Measurements from ENCODE around the gene CHST14. TPM values are rescaled to one million over a fixed set of nuclear protein-coding genes. Genes with fewer than 3 reads are reported as not detected.

Gene CHST14
- total RNA-seq, 1 donor from 2014 or later, result 45.7 TPM

DNA sequence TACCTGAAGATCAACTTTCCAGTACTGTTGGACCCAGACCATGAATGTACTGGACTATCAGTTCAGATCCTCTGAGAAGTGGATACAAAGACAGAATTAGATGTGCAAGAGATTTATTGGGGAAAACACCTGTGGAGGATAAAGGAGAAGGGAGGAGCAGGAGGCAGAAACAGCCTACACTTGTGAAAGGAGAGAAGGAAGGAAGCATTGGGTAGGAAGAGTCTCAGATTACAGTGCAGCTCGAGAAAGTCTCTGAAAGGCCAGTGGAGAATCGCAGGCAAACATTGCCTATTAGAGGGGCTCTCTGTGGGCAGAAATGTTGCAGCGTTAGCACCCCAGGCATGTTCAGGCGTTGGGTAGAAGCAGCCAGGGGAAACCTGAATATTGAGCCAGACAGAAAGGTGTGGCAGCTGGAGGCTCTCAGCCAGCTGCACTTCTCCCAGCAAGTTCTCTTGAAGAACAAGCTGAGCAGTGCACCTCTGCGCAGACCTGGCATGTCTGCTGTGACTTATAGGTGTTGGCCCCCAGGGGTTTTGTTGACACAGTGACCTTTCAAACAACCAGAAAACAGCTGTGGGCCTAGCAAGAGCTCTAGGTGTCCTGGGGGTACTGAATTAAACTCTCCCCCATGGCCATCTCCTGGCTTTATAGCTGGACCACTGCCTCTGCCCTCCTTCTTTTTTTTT lies 7.0 kb downstream of the CHST14 start:
- no peak overlapping the region for H3K4me3 Mint-ChIP-seq (ENCODE audit: unreplicated experiment)
- H3K9me3 Mint-ChIP-seq (ENCODE audit: low read depth), result no peaks in the 10 kb centered on the region
- DNase-seq (ENCODE audit: low spot score), result no peak
- H3K4me1 Mint-ChIP-seq (ENCODE audit: low read depth), result no peaks in the 10 kb centered on the region
- H3K27me3 Mint-ChIP-seq (ENCODE audit: low read depth), result peaks cover 2% of the 10 kb centered on the region
- no peak overlapping the region for H3K27ac Mint-ChIP-seq (ENCODE audit: unreplicated experiment)
- H3K36me3 Mint-ChIP-seq (ENCODE audit: low read depth), result no peaks in the 10 kb centered on the region
- no peak for TF ChIP-seq CTCF (IDR thresholded peaks at IDR 0.05)

GRCh38 chr15:40479024-40479423 lies 8.2 kb downstream of the CHST14 start:
- Mint-ChIP-seq H3K4me1 (ENCODE audit: low read depth) (no peaks in the 10 kb centered on the region), H3K4me3 (ENCODE audit: unreplicated experiment) (no peak overlapping the region), H3K36me3 (ENCODE audit: low read depth) (no peaks in the 10 kb centered on the region), H3K27ac (ENCODE audit: unreplicated experiment) (no peak overlapping the region), H3K27me3 (ENCODE audit: low read depth) (peaks cover 2% of the 10 kb centered on the region), H3K9me3 (ENCODE audit: low read depth) (no peaks in the 10 kb centered on the region)
- TF ChIP-seq CTCF (IDR thresholded peaks at IDR 0.05), result no peak
- DNase-seq (ENCODE audit: low spot score), result no peak

DNA sequence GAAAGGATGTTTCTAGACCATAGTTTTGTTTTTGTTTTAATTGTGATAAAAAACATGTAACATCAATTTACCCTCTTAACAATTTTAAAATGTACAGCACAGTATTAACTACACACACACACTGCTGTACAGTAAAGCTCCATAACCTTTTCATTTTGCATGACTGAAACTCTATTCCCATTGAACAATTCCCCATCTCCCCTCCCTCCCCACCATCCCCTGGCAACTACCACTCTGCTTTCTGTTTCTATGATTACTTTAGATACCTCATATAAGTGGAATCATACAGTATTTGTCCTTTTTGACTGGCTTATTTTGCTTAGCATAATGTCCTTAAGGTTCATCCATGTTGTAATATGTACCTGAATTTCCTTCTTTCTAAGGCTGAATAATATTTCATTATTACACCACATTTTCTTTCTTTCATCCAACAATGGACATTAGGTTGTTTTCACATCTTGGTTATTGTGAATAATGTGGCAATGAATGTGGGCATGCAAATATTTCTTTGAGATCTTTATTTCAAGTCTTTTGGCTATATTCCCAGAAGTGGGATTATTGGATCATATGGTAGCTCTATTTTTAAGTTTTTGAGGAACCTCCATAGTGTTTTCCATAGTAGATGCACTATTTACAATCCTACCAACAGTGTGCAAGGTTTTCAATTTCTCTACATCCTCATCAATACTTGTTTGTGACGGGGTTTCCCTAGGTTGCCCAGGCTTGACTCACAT lies 10.7 kb downstream of the CHST14 start:
- Mint-ChIP-seq H3K9me3 (ENCODE audit: low read depth) (no peaks in the 10 kb centered on the region), H3K27ac (ENCODE audit: unreplicated experiment) (no peak overlapping the region)
- DNase-seq (ENCODE audit: low spot score), result no peak

GRCh38 chr15:40483919-40484318 lies 13.1 kb downstream of the CHST14 start:
- Mint-ChIP-seq H3K27me3 (ENCODE audit: low read depth) (peaks cover 4% of the 10 kb centered on the region), H3K4me1 (ENCODE audit: low read depth) (no peaks in the 10 kb centered on the region), H3K4me3 (ENCODE audit: unreplicated experiment) (no peak overlapping the region), H3K27ac (ENCODE audit: unreplicated experiment) (no peak overlapping the region), H3K36me3 (ENCODE audit: low read depth) (no peaks in the 10 kb centered on the region), H3K9me3 (ENCODE audit: low read depth) (no peaks in the 10 kb centered on the region)
- DNase-seq (ENCODE audit: low spot score), result no peak
- no peak for TF ChIP-seq CTCF (IDR thresholded peaks at IDR 0.05)

More for the DNA sequence above, 10.7 kb downstream of the CHST14 start:
- Mint-ChIP-seq H3K36me3 (ENCODE audit: low read depth) (no peaks in the 10 kb centered on the region), H3K4me1 (ENCODE audit: low read depth) (no peaks in the 10 kb centered on the region), H3K4me3 (ENCODE audit: unreplicated experiment) (no peak overlapping the region), H3K27me3 (ENCODE audit: low read depth) (peaks cover 4% of the 10 kb centered on the region)
- no peak for TF ChIP-seq CTCF (IDR thresholded peaks at IDR 0.05)

DNA sequence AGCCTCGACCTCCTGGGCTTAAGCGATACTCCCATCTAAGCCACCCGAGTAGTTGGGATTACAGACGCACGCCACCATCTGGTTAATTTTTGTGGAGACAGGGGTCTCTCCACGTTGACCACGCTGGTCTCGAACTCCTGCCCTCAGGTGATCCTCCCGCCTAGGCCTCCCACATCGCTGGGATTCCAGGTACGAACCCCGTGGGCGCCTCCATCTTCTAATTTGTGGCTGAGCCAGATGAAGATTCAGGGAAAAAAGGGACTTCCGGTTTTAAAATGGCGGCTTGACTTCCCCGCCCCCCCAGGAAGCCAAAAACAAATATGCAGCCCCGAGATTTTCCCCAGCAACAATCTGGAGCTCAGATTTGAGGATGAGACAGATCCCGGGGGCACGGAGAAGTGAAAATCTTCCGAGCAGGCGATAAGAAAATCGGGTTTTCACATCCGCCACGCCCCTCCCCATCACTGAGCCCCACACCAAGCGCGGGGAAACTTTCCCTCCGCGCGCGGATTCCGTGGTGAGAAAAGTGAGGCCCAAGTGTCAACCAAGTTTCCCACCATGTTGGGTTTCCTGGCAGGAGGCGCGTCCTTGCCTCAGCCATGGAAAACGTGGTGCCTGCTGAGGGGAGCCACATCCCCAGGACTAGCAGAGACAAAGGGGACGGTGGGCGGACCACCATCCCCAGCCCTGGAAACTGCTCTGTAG lies 15.4 kb downstream of the CHST14 start:
- H3K27ac Mint-ChIP-seq (ENCODE audit: unreplicated experiment), result no peak overlapping the region
- H3K4me3 Mint-ChIP-seq (ENCODE audit: unreplicated experiment), result no peak overlapping the region
- DNase-seq (ENCODE audit: low spot score), result no peak
- peaks cover 2% of the 10 kb centered on the region for H3K27me3 Mint-ChIP-seq (ENCODE audit: low read depth)
- no peaks in the 10 kb centered on the region for H3K36me3 Mint-ChIP-seq (ENCODE audit: low read depth)
- no peak for TF ChIP-seq CTCF (IDR thresholded peaks at IDR 0.05)
- H3K4me1 Mint-ChIP-seq (ENCODE audit: low read depth), result no peaks in the 10 kb centered on the region
- H3K9me3 Mint-ChIP-seq (ENCODE audit: low read depth), result no peaks in the 10 kb centered on the region

Data from chondrocyte (in vitro differentiated cells).